SK-N-SH (cell line): ENCODE results near the gene CYP2A7.
"Not testable (repeated sequence)": the region's sequence is repeated elsewhere in the genome, so short reads cannot be mapped to it uniquely, and the experiment has no call there.

Experiments used
- CHD2 ChIP-seq: fragments of 150-350 bp; IDR thresholded peaks from 2 replicates; pipeline ENCODE4 v1.6.1; 2018; ENCODE audit warnings: low read length; ENCODE audit not compliant: partially characterized antibody
- CTCF ChIP-seq: fragments of 200-600 bp; sonication (generic); IDR thresholded peaks from 2 replicates; pipeline ENCODE4 v1.6.1; 2017; ENCODE audit warnings: antibody characterized with exemption, mild to moderate bottlenecking, moderate library complexity
- REST ChIP-seq: IDR thresholded peaks from 2 replicates; pipeline ENCODE4 v1.6.1; 2012; ENCODE audit warnings: mild to moderate bottlenecking, low read depth, low read length, moderate library complexity
- TCF12 ChIP-seq: IDR thresholded peaks from 2 replicates; pipeline ENCODE4 v1.4.0; 2012
- TEAD4 ChIP-seq: IDR thresholded peaks from 2 replicates; pipeline ENCODE4 v1.4.0; 2012; ENCODE audit warnings: mild to moderate bottlenecking, borderline replicate concordance; ENCODE audit not compliant: insufficient read depth
- USF1 ChIP-seq: IDR thresholded peaks from 2 replicates; pipeline ENCODE4 v1.4.0; 2012; ENCODE audit warnings: low read depth, borderline replicate concordance
- USF2 ChIP-seq: fragments of 150-350 bp; IDR thresholded peaks from 2 replicates; pipeline ENCODE4 v1.6.1; 2017; ENCODE audit warnings: antibody characterized with exemption, low read length, low read depth, borderline replicate concordance

GRCh38 chr19:40832431-40832790 lies 49.6 kb downstream of the CYP2A7 start:
- not testable (repeated sequence) for TF ChIP-seq CTCF, USF1, REST, TEAD4, CHD2, USF2, TCF12
